ENCODE results near the gene MAD2L2. TPM values are rescaled to one million over a fixed set of nuclear protein-coding genes. Genes with fewer than 3 reads are reported as not detected.

MAD2L2 gene
- total RNA-seq, 4 donors from 2014 or later, result 19.4 to 43.7 (median 24.3) TPM

- Histone ChIP-seq H3K9me3 (peaks cover 0 to 8% (median 0%) of the 10 kb centered on the region in 3 donors), H3K27me3 (peaks cover 95% of the 10 kb centered on the region), H3K4me1 (no peaks in the 10 kb centered on the region), H3K36me3 (no peaks in the 10 kb centered on the region), H3K27ac (no peak overlapping the region), H3K4me3 (no peak overlapping the region)
- TF ChIP-seq POLR2A (IDR thresholded peaks at IDR 0.05) (no peak), EP300 (IDR thresholded peaks at IDR 0.05) (no peak), POLR2AphosphoS5 (IDR thresholded peaks at IDR 0.05) (no peak), CTCF (IDR thresholded peaks at IDR 0.05) (no peak)
- WGBS, 2 donors (ENCODE audit: low coverage in 1 of 2), result 60% methylated on average over 8 of the region's 15 CpGs; no CpG with 5 or more reads in 1 of the 2 donors
- no peak for ATAC-seq
Observed at GRCh38 chr1:11629184-11630016, 51.5 kb downstream of the MAD2L2 start.

DNA sequence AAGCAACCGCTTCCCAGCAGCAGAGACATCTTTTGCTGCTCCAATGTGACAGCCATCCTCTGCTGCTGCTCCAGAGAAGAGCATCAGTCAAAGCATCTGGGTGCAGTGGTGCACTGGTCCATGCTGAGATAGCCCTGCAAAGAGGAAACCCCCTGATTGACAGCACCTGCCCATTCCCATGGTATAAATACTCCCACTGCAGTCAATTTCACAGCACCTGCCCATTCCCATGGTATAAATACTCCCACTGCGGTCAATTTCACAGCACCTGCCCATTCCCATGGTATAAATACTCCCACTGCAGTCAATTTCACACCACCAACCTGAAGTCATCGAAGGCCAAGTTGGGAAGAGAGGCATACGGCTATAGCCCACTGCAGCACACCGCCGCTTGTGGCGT, 52.2 kb downstream of the MAD2L2 start:
- Histone ChIP-seq H3K4me3 (no peak overlapping the region), H3K27me3 (peaks cover 92% of the 10 kb centered on the region), H3K4me1 (no peaks in the 10 kb centered on the region), H3K27ac (no peak overlapping the region), H3K9me3 (peaks cover 0 to 8% (median 0%) of the 10 kb centered on the region in 3 donors), H3K36me3 (no peaks in the 10 kb centered on the region)
- no peak for ATAC-seq
- 78 to 87% methylated on average over 1 to 3 of the region's 7 CpGs for WGBS, 2 donors (ENCODE audit: low coverage in 1 of 2)
- TF ChIP-seq EP300 (IDR thresholded peaks at IDR 0.05), result no peak
- no peak for TF ChIP-seq CTCF (IDR thresholded peaks at IDR 0.05)
- no peak for TF ChIP-seq POLR2AphosphoS5 (IDR thresholded peaks at IDR 0.05)
- TF ChIP-seq POLR2A (IDR thresholded peaks at IDR 0.05), result no peak

DNA sequence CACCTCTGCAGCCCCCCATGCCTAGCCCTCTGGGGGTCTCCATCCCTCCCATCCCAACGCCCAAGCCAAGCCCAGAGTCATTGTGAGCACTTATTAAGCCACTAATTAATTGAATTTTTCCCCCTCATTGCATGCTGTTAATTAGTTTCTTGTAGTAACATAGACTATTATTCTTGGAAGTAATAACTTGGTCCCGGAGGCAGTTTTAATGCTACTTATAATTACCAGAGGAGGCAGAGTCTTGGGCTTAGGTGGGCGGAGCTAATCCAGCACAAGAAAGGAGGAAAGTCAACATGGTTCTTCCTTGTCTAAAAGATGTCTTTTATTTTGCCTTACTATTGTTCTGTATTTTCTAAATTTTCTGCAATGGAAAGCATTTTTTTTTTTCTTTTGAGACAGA, 54.4 kb downstream of the MAD2L2 start:
- WGBS, 2 donors (ENCODE audit: low coverage in 1 of 2), result 60 to 72% methylated on average over 1 to 3 of the region's 3 CpGs
- TF ChIP-seq POLR2A (IDR thresholded peaks at IDR 0.05) (no peak), POLR2AphosphoS5 (IDR thresholded peaks at IDR 0.05) (no peak), EP300 (IDR thresholded peaks at IDR 0.05) (no peak), CTCF (IDR thresholded peaks at IDR 0.05) (no peak)

More for the DNA sequence above, 54.4 kb downstream of the MAD2L2 start:
- ATAC-seq, result no peak
- Histone ChIP-seq H3K36me3 (no peaks in the 10 kb centered on the region), H3K27me3 (peaks cover 89% of the 10 kb centered on the region), H3K9me3 (peaks cover 0 to 8% (median 0%) of the 10 kb centered on the region in 3 donors), H3K4me3 (no peak overlapping the region), H3K4me1 (no peaks in the 10 kb centered on the region), H3K27ac (no peak overlapping the region)

Other genes starting within 250 kb of the MAD2L2 start
- gene DISP3, start 202.0 kb downstream of the MAD2L2 start, total RNA-seq, result under 1 TPM in 1 of 4 donors, not detected in 3; 0.19 TPM
- gene FBXO2, start 26.7 kb downstream of the MAD2L2 start, total RNA-seq, result 10 to 100 TPM in 1 of 4 donors, 1 to 10 TPM in 3; 4.7 to 12.5 (median 6.8) TPM
- gene FBXO44, start 26.3 kb downstream of the MAD2L2 start, total RNA-seq, result 10 to 100 TPM; 10.5 to 22.9 (median 17.2) TPM
- 10 to 100 TPM; 17.0 to 20.7 (median 18.8) TPM for gene FBXO6, start 16.9 kb downstream of the MAD2L2 start, total RNA-seq
- gene DRAXIN, start 10.6 kb upstream of the MAD2L2 start, total RNA-seq, result under 1 TPM in 3 of 4 donors, not detected in 1; 0.08 to 0.16 (median 0.12) TPM
- 10 to 100 TPM; 32.2 to 56.4 (median 40.5) TPM for gene AGTRAP, start 55.0 kb upstream of the MAD2L2 start, total RNA-seq
- gene C1orf167, start 81.0 kb upstream of the MAD2L2 start, total RNA-seq, result 1 to 10 TPM in 2 of 4 donors, under 1 TPM in 2; 0.35 to 1.4 (median 0.75) TPM
- 10 to 100 TPM; 18.6 to 46.7 (median 27.9) TPM for gene MTHFR, start 124.8 kb upstream of the MAD2L2 start, total RNA-seq
- gene CLCN6, start 125.0 kb upstream of the MAD2L2 start, total RNA-seq, result 10 to 100 TPM; 12.8 to 23.8 (median 18.3) TPM
- gene NPPA, start 166.6 kb upstream of the MAD2L2 start, total RNA-seq, result under 1 TPM in 1 of 4 donors, not detected in 3; 0.93 TPM
- gene NPPB, start 177.8 kb upstream of the MAD2L2 start, total RNA-seq, result not detected
- 100 to 1,000 TPM in 1 of 4 donors, 10 to 100 TPM in 3; 70.8 to 128 (median 83.8) TPM for gene KIAA2013, start 245.3 kb upstream of the MAD2L2 start, total RNA-seq